Loucy (cell line): Measurements from ENCODE around the gene CCDC82.
"Not testable (repeated sequence)": the region's sequence is repeated elsewhere in the genome, so short reads cannot be mapped to it uniquely, and the experiment has no call there.

Source experiments
- H2AFZ ChIP-seq: fragments of 200-600 bp; sonication (generic); 2 replicates; pipeline ENCODE4 v1.6.0; 2016; ENCODE audit warnings: antibody characterized with exemption, mild to moderate bottlenecking, low read length, moderate library complexity
- H3F3A ChIP-seq: fragments of 200-600 bp; 2 replicates; pipeline ENCODE4 v1.6.0; 2016; ENCODE audit warnings: antibody characterized with exemption, low read depth, mild to moderate bottlenecking
- H3K27me3 ChIP-seq: fragments of 200-600 bp; sonication (generic); 2 replicates; pipeline ENCODE4 v1.6.1; 2014; ENCODE audit warnings: low read length, mild to moderate bottlenecking; ENCODE audit not compliant: insufficient read depth, poor library complexity, severe bottlenecking
- H3K36me3 ChIP-seq: fragments of 200-600 bp; sonication (generic); 2 replicates; pipeline ENCODE4 v1.6.1; 2016; ENCODE audit warnings: low read length; ENCODE audit not compliant: insufficient read depth
- H3K4me1 ChIP-seq: fragments of 200-600 bp; sonication (generic); 2 replicates; pipeline ENCODE4 v1.5.1; 2014; ENCODE audit warnings: low read length, mild to moderate bottlenecking; ENCODE audit not compliant: insufficient read depth, poor library complexity, severe bottlenecking
- H3K4me2 ChIP-seq: fragments of 200-600 bp; sonication (generic); 2 replicates; pipeline ENCODE4 v1.6.0; 2014; ENCODE audit warnings: antibody characterized with exemption, low read length, low read depth, mild to moderate bottlenecking; ENCODE audit not compliant: poor library complexity, severe bottlenecking
- H3K4me3 ChIP-seq: fragments of 200-600 bp; sonication (generic); 2 replicates; pipeline ENCODE4 v1.5.1; 2014; ENCODE audit warnings: low read length, mild to moderate bottlenecking, mixed read lengths; ENCODE audit not compliant: poor library complexity, severe bottlenecking
- H3K79me2 ChIP-seq: fragments of 200-600 bp; sonication (generic); 2 replicates; pipeline ENCODE4 v1.6.1; 2014; ENCODE audit warnings: low read length; ENCODE audit not compliant: insufficient read depth
- H3K9ac ChIP-seq: fragments of 200-600 bp; sonication (generic); 2 replicates; pipeline ENCODE4 v1.6.0; 2014; ENCODE audit warnings: mild to moderate bottlenecking, low read depth, low read length, moderate library complexity; ENCODE audit not compliant: poor library complexity, severe bottlenecking
- H3K9me2 ChIP-seq: fragments of 200-600 bp; sonication (generic); replicated peaks from 2 replicates; pipeline ENCODE4 v1.6.1; 2016; ENCODE audit warnings: low read depth, low read length, mixed read lengths
- H3K9me3 ChIP-seq: fragments of 200-600 bp; sonication (generic); 2 replicates; pipeline ENCODE4 v1.6.1; 2014; ENCODE audit warnings: mild to moderate bottlenecking, antibody characterized with exemption, low read length, low read depth; ENCODE audit not compliant: insufficient read depth
- H4K20me1 ChIP-seq: fragments of 200-600 bp; sonication (generic); 2 replicates; pipeline ENCODE4 v1.6.0; 2014; ENCODE audit warnings: antibody characterized with exemption, low read length, mild to moderate bottlenecking; ENCODE audit not compliant: insufficient read depth, poor library complexity, severe bottlenecking
- CTCF ChIP-seq: fragments of 200-600 bp; sonication (generic); conservative IDR thresholded peaks from 2 replicates; pipeline ENCODE4 v1.5.1; 2014; ENCODE audit warnings: mild to moderate bottlenecking, antibody characterized with exemption, low read length
- EZH2phosphoT487 ChIP-seq: fragments of 200-600 bp; IDR thresholded peaks from 2 replicates; pipeline ENCODE4 v1.6.1; 2018; ENCODE audit warnings: antibody characterized with exemption, mild to moderate bottlenecking, moderate library complexity, borderline replicate concordance

The CCDC82 gene

GRCh38 chr11:96389720-96390487, at the start of gene CCDC82, which contains the start of gene JRKL:
CCDC82 (minus strand) TSS chr11:96389912; CDS start chr11:96384747, 5,165 bp downstream.
JRKL (plus strand) TSS chr11:96390013; CDS start chr11:96390650, 637 bp downstream.
- H3F3A ChIP-seq: 0 out of 2 replicates have a peak, but pooled peaks cover 3% of the 10 kb centered on the region
- H3K9me3 ChIP-seq: no peaks in the 10 kb centered on the region
- H4K20me1 ChIP-seq: peaks cover 8% of the 10 kb centered on the region
- H3K36me3 ChIP-seq: no peaks in the 10 kb centered on the region
- peaks cover 69% of the 10 kb centered on the region for H3K79me2 ChIP-seq
- H3K4me1 ChIP-seq: peaks cover 58% of the 10 kb centered on the region
- peak within 1 kb of the TSS; percentile 98 for H3K4me3 ChIP-seq
- peak within 1 kb of the TSS; percentile 94 for H2AFZ ChIP-seq
- H3K4me2 ChIP-seq: peak within 1 kb of the TSS; percentile 90
- H3K27me3 ChIP-seq: no peaks in the 10 kb centered on the region
- H3K9me2 ChIP-seq: no peaks in the 10 kb centered on the region
- H3K9ac ChIP-seq: peak within 1 kb of the TSS; percentile 77
- TF ChIP-seq EZH2phosphoT487 (no peak), CTCF (no peak)

- H3K9me3 ChIP-seq, H3K36me3 ChIP-seq, H3K4me1 ChIP-seq, H3F3A ChIP-seq, H3K4me2 ChIP-seq, H2AFZ ChIP-seq, H3K27me3 ChIP-seq, H3K4me3 ChIP-seq, H3K9ac ChIP-seq, H3K79me2 ChIP-seq, H3K9me2 ChIP-seq, H4K20me1 ChIP-seq: not testable (repeated sequence)
These were observed 42.9 kb upstream of the CCDC82 start for GRCh38 chr11:96432654-96433053.

GRCh38 chr11:96430668-96431067, 41.0 kb upstream of the CCDC82 start:
- H3F3A ChIP-seq: no peaks in the 10 kb centered on the region
- no peak overlapping the region for H2AFZ ChIP-seq
- no peak overlapping the region for H3K4me2 ChIP-seq
- H3K4me3 ChIP-seq: no peak overlapping the region
- no peaks in the 10 kb centered on the region for H3K36me3 ChIP-seq
- H3K4me1 ChIP-seq: no peaks in the 10 kb centered on the region
- no peaks in the 10 kb centered on the region for H3K27me3 ChIP-seq
- H3K9me3 ChIP-seq: no peaks in the 10 kb centered on the region
- H3K9ac ChIP-seq: no peak overlapping the region
- TF ChIP-seq CTCF (no peak), EZH2phosphoT487 (no peak)
- H4K20me1 ChIP-seq: no peaks in the 10 kb centered on the region
- H3K9me2 ChIP-seq: no peaks in the 10 kb centered on the region
- no peaks in the 10 kb centered on the region for H3K79me2 ChIP-seq

GRCh38 chr11:96424693-96425092, 35.0 kb upstream of the CCDC82 start:
- no peaks in the 10 kb centered on the region for H3K9me2 ChIP-seq
- H3K79me2 ChIP-seq: no peaks in the 10 kb centered on the region
- no peaks in the 10 kb centered on the region for H3K36me3 ChIP-seq
- H3K27me3 ChIP-seq: no peaks in the 10 kb centered on the region
- H3F3A ChIP-seq: no peaks in the 10 kb centered on the region
- no peaks in the 10 kb centered on the region for H4K20me1 ChIP-seq
- TF ChIP-seq EZH2phosphoT487 (no peak), CTCF (no peak)
- peaks cover 8% of the 10 kb centered on the region for H3K4me1 ChIP-seq
- no peak overlapping the region for H3K4me2 ChIP-seq
- H2AFZ ChIP-seq: no peak overlapping the region
- H3K9ac ChIP-seq: no peak overlapping the region
- no peak overlapping the region for H3K4me3 ChIP-seq
- H3K9me3 ChIP-seq: no peaks in the 10 kb centered on the region; the same call in 1 of the 2 replicates
